HG02852 (cell line): ENCODE results near the gene AHI1.
"Not testable (repeated sequence)": the region's sequence is repeated elsewhere in the genome, so short reads cannot be mapped to it uniquely, and the experiment has no call there.

Experiments used
- ATAC-seq: cut with Tn5 transposase; IDR thresholded peaks from one replicate; pipeline ENCODE4 v1.9.1; 2021; ENCODE audit warnings: mild to moderate bottlenecking, moderate library complexity; ENCODE audit not compliant: unreplicated experiment

The AHI1 gene

GRCh38 chr6:135269481-135269891, 228.1 kb downstream of the AHI1 start:
- ATAC-seq = no peak

- ATAC-seq = no peak
These were observed 228.8 kb downstream of the AHI1 start for GRCh38 chr6:135268740-135269139.

GRCh38 chr6:135268263-135268662, 229.3 kb downstream of the AHI1 start:
- no peak for ATAC-seq

- no peak for ATAC-seq
These were observed 230.5 kb downstream of the AHI1 start for GRCh38 chr6:135267085-135267484.

- no peak for ATAC-seq
These were observed 230.9 kb downstream of the AHI1 start for GRCh38 chr6:135266675-135267074.

GRCh38 chr6:135265278-135265677, 232.3 kb downstream of the AHI1 start:
- ATAC-seq = no peak

GRCh38 chr6:135261872-135262725, 235.4 kb downstream of the AHI1 start:
- ATAC-seq = no peak

- ATAC-seq = no peak
These were observed 236.9 kb downstream of the AHI1 start for GRCh38 chr6:135260612-135261011.

GRCh38 chr6:135258970-135259369, 238.6 kb downstream of the AHI1 start:
- no peak for ATAC-seq

GRCh38 chr6:135257631-135258405, 239.7 kb downstream of the AHI1 start:
- ATAC-seq = no peak

- no peak for ATAC-seq
These were observed 240.7 kb downstream of the AHI1 start for GRCh38 chr6:135256866-135257265.

- no peak for ATAC-seq
These were observed 243.1 kb downstream of the AHI1 start for GRCh38 chr6:135254471-135254870.

GRCh38 chr6:135251498-135252441, 245.8 kb downstream of the AHI1 start:
- no peak for ATAC-seq

GRCh38 chr6:135250751-135251497, 246.6 kb downstream of the AHI1 start:
- ATAC-seq = no peak

- ATAC-seq = no peak
These were observed 247.3 kb downstream of the AHI1 start for GRCh38 chr6:135250234-135250633.

GRCh38 chr6:135246412-135247012, 251.0 kb downstream of the AHI1 start:
- not testable (repeated sequence) for ATAC-seq

- no peak for ATAC-seq
These were observed 252.7 kb downstream of the AHI1 start for GRCh38 chr6:135244805-135245204.

GRCh38 chr6:135243871-135244796, 253.4 kb downstream of the AHI1 start:
- no peak for ATAC-seq

- ATAC-seq = no peak
These were observed 256.8 kb downstream of the AHI1 start for GRCh38 chr6:135240711-135241110.
